Gastroesophageal sphincter (tissue), 3 donors: Measurements from ENCODE around the gene MGAT2.

Source experiments
- CTCF ChIP-seq, 4 experiments: fragments of 200-600 bp in 2 of 4; fragments of 450-650 bp in 2 of 4; sonication (generic) in 1 of 4; IDR thresholded peaks; one replicate each; pipeline ENCODE4 v1.5.1; 2017 to 2019; ENCODE audit warnings: antibody characterized with exemption in 4 of 4, mild to moderate bottlenecking in 2 of 4, moderate library complexity in 2 of 4
- POLR2A ChIP-seq, 2 donors: fragments of 450-650 bp; IDR thresholded peaks; one replicate each; pipeline ENCODE4 v1.6.1; 2017; ENCODE audit warnings: antibody characterized with exemption in 2 of 2, mild to moderate bottlenecking in 2 of 2, moderate library complexity in 1 of 2
- POLR2AphosphoS5 ChIP-seq: sonication (generic); formaldehyde crosslinking; IDR thresholded peaks from one replicate; pipeline ENCODE4 v1.6.1; 2017; ENCODE audit warnings: antibody characterized with exemption

- TF ChIP-seq POLR2AphosphoS5 (no peak), CTCF (IDR thresholded peaks at IDR 0.05) (no peak), POLR2A (IDR thresholded peaks at IDR 0.05) (no peak)
These were observed 21.6 kb downstream of the MGAT2 start for GRCh38 chr14:49642163-49642562.
